Stomach (tissue), 9 donors: ENCODE data around the gene CPED1. TPM values are rescaled to one million over a fixed set of nuclear protein-coding genes. Genes with fewer than 3 reads are reported as not detected.

Experiments used
- DNase-seq, 2 donors: peaks; one replicate each; pipeline versions ENCODE4 v3.0.0 to v3.0.0-alpha.2; 2013 to 2019
- H3K27ac ChIP-seq, 5 donors: fragments of 200-600 bp in 4 of 5; sonication (generic) in 4 of 5; one replicate each; pipeline ENCODE4 v1.5.1; 2013 to 2019; ENCODE audit warnings: mild to moderate bottlenecking in 1 of 5, moderate library complexity in 1 of 5
- H3K27me3 ChIP-seq, 3 donors: fragments of 200-600 bp; sonication (generic); one replicate each; pipeline ENCODE4 v1.5.1; 2017 to 2019; ENCODE audit warnings: mixed run types in 1 of 3
- H3K36me3 ChIP-seq, 4 donors: fragments of 200-600 bp; sonication (generic); 1 replicate in 3 of 4; 2 replicates in 1 of 4; pipeline ENCODE4 v1.5.1; 2016 to 2019
- H3K4me1 ChIP-seq, 4 donors: fragments of 200-600 bp; sonication (generic); one replicate each; pipeline ENCODE4 v1.5.1; 2016 to 2019
- H3K4me3 ChIP-seq, 4 donors: fragments of 200-600 bp; sonication (generic) in 3 of 4; one replicate each; pipeline ENCODE4 v1.5.1; 2016 to 2019; ENCODE audit warnings: mild to moderate bottlenecking in 1 of 4
- H3K9me3 ChIP-seq, 4 donors: fragments of 200-600 bp; sonication (generic); one replicate each; pipeline ENCODE4 v1.5.1; 2016 to 2019
- EP300 ChIP-seq: sonication (generic); formaldehyde crosslinking; IDR thresholded peaks from one replicate; pipeline ENCODE4 v1.6.1; 2017; ENCODE audit warnings: antibody characterized with exemption
- POLR2A ChIP-seq, 4 donors: fragments of 450-650 bp; IDR thresholded peaks; one replicate each; pipeline ENCODE4 v1.6.1; 2016; ENCODE audit warnings: antibody characterized with exemption in 4 of 4, control low read depth in 2 of 4, mild to moderate bottlenecking in 1 of 4, moderate library complexity in 1 of 4
- POLR2AphosphoS5 ChIP-seq, 3 donors: sonication (generic); formaldehyde crosslinking; IDR thresholded peaks; one replicate each; pipeline ENCODE4 v1.6.1; 2016; ENCODE audit warnings: antibody characterized with exemption in 3 of 3
- WGBS, 5 donors: extraction: QIAGEN DNeasy Blood & Tissue Kit in 3 of 5; methylation state at CpG; one replicate each; pipeline versions ENCODE4 v1.1.5 to v1.1.7; 2013 to 2018; 5-methylcytosine and 5-hydroxymethylcytosine counted together
- intact Hi-C: fragments of 100-400 bp; cut with DNase I; formaldehyde crosslinking; loops from one replicate; pipeline ENCODE4 v1.15.1; 2023; ENCODE audit warnings: low total_unique reads
- polyA plus RNA-seq, 3 donors: library from polyadenylated mRNA; stranded (reverse); fragments of 200-250 nt; gene quantifications; one replicate each; pipeline ENCODE4 v1.2.3, GENCODE V29; 2013
- total RNA-seq, 5 donors: library from RNA; depleted of rRNA; stranded (reverse); fragments of >200 nt; gene quantifications; one replicate each; pipeline versions ENCODE4 v1.1.0 to v1.2.3, GENCODE V29; 2014 to 2016
- TF ChIP-seq, protein P1 (sequence below), 7 experiments: fragments of 450-650 bp in 4 of 7; fragments of 200-600 bp in 3 of 7; sonication (generic) in 3 of 7; IDR thresholded peaks; one replicate each; pipeline ENCODE4 v1.5.1; 2016 to 2019; ENCODE audit warnings: antibody characterized with exemption in 7 of 7, control low read depth in 2 of 7, mild to moderate bottlenecking in 1 of 7
- donor health status: healthy with polysubstance abuse.
- donor health status: Bipolar disorder and iron deficiency.
- donor health status: healthy.

CPED1 gene
- total and polyA plus RNA-seq, 8 donors, result 3.0 to 58.7 (median 15.9) TPM

DNA sequence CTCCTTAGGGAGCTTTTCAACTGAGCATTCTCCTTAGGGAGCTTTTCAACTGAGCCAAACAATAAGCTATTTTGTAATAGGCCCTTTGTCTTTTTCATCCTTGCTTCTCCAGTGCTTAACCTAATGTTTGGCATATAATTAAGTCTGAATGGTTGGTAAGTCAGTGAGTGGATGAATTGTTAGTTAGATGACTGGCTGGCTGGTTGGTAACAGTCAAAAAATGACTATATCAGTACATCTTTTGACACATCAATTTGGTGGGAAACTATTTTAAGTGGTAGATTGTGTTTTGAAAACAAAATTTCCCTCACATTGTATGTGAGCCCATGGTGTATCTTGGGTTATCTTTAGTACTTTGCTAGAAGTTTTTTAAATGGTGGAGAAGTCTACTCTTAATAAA lies 21.6 kb upstream of the CPED1 start:
- TF ChIP-seq EP300 (no peak), POLR2A (IDR thresholded peaks at IDR 0.05) (no peak), POLR2AphosphoS5 (IDR thresholded peaks at IDR 0.05) (no peak)
- TF ChIP-seq, protein P1, sequence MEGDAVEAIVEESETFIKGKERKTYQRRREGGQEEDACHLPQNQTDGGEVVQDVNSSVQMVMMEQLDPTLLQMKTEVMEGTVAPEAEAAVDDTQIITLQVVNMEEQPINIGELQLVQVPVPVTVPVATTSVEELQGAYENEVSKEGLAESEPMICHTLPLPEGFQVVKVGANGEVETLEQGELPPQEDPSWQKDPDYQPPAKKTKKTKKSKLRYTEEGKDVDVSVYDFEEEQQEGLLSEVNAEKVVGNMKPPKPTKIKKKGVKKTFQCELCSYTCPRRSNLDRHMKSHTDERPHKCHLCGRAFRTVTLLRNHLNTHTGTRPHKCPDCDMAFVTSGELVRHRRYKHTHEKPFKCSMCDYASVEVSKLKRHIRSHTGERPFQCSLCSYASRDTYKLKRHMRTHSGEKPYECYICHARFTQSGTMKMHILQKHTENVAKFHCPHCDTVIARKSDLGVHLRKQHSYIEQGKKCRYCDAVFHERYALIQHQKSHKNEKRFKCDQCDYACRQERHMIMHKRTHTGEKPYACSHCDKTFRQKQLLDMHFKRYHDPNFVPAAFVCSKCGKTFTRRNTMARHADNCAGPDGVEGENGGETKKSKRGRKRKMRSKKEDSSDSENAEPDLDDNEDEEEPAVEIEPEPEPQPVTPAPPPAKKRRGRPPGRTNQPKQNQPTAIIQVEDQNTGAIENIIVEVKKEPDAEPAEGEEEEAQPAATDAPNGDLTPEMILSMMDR (IDR thresholded peaks at IDR 0.05), result no peak
- Histone ChIP-seq H3K27me3 (no peaks in the 10 kb centered on the region), H3K27ac (no peak overlapping the region), H3K36me3 (peaks cover 22 to 73% (median 72%) of the 10 kb centered on the region in 4 donors), H3K4me1 (peaks cover 0 to 4% (median under 1%) of the 10 kb centered on the region in 4 donors), H3K9me3 (no peaks in the 10 kb centered on the region), H3K4me3 (no peak overlapping the region)
- DNase-seq, result no peak
- intact Hi-C loops, result no loop called here

- intact Hi-C loops, result no loop called here
- TF ChIP-seq POLR2AphosphoS5 (IDR thresholded peaks at IDR 0.05) (no peak), EP300 (no peak), POLR2A (IDR thresholded peaks at IDR 0.05) (no peak)
- TF ChIP-seq, protein P1 (IDR thresholded peaks at IDR 0.05), result no peak
- Histone ChIP-seq H3K9me3 (no peaks in the 10 kb centered on the region), H3K4me3 (no peak overlapping the region), H3K27me3 (no peaks in the 10 kb centered on the region), H3K4me1 (no peaks in the 10 kb centered on the region), H3K27ac (no peak overlapping the region), H3K36me3 (peaks cover 24 to 86% (median 83%) of the 10 kb centered on the region in 4 donors)
- 83 to 100% (median 88%) methylated on average over 1 of the region's 1 CpG for WGBS, 5 donors
- DNase-seq, result no peak
These were observed 14.7 kb upstream of the CPED1 start for GRCh38 chr7:120973849-120974248.

DNA sequence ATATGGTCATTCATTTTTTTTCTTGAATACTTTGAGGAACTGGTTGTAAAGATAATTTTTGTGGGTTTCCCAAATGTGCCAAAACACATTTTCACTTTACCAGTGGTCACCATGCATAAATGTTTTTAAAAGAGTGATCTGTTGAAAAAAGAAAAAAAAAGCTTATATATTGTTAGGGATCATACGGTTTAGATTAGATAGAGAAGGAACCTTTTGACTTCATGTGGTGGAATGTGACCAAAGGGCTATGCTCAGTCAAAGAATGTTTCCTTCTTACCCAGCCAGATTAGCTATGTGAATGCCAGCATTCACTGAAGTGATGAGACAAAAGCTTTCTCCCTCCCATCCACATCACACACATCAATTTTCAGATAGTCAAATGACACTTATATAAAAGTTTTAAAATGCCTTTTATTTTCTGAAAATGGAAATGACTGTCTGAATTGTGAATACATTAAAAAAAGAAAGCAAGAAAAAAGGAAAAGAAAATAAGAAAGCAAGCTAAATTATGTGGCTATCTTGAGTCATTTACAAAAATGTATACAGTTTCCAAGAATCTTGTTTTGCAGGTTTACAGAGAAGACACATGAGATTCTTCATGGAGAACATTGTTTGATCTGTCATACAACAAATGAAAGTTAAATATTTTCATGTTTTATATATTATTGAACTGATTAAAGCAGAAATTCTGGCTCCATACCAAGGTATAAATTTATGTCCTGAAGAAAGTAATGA lies 8.6 kb upstream of the CPED1 start:
- no peaks in the 10 kb centered on the region for H3K9me3 ChIP-seq
- no peaks in the 10 kb centered on the region for H3K4me1 ChIP-seq
- H3K4me3 ChIP-seq, result no peak overlapping the region
- peaks cover 4 to 25% (median 22%) of the 10 kb centered on the region in 4 donors for H3K36me3 ChIP-seq
- no peaks in the 10 kb centered on the region for H3K27me3 ChIP-seq
- DNase-seq, result no peak
- intact Hi-C loops, result loop anchor here (10.0 kb wide), 1 partner anchor 135 kb away; no protein-coding TSS in a partner anchor
- no peak overlapping the region for H3K27ac ChIP-seq
- 4 to 16% (median 9%) methylated on average over 1 of the region's 1 CpG for WGBS, 5 donors
- TF ChIP-seq POLR2AphosphoS5 (IDR thresholded peaks at IDR 0.05), result no peak
- TF ChIP-seq, protein P1 (IDR thresholded peaks at IDR 0.05), result no peak
- TF ChIP-seq POLR2A (IDR thresholded peaks at IDR 0.05), result no peak
- no peak for TF ChIP-seq EP300

DNA sequence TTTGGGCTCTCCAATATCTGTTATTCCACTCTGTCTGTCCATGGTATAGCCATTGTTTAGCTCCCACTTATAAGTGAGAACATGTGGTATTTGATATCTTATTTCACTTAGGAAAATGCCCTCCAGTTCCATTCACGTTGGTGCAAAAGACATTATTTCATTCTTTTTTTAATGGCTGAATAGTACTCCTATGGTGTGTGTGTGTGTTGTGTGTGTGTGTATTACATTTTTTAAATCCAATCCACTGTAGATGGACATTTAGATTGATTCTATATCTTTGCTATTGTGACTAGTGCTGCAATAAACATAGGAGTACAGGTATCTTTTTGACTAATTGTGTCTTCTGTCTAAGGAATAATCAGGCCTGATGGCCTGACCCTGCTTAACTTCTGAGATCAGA lies 7.4 kb upstream of the CPED1 start:
- Histone ChIP-seq H3K36me3 (peaks cover 0 to 13% (median 11%) of the 10 kb centered on the region in 4 donors), H3K9me3 (no peaks in the 10 kb centered on the region), H3K4me1 (no peaks in the 10 kb centered on the region), H3K27ac (no peak overlapping the region), H3K4me3 (no peak overlapping the region), H3K27me3 (no peaks in the 10 kb centered on the region)
- WGBS, 5 donors, result 64 to 93% (median 89%) methylated on average over 1 of the region's 1 CpG
- intact Hi-C loops, result loop anchor here (10.0 kb wide), 1 partner anchor 134 kb away; no protein-coding TSS in a partner anchor
- no peak for TF ChIP-seq EP300
- TF ChIP-seq POLR2AphosphoS5 (IDR thresholded peaks at IDR 0.05), result no peak
- TF ChIP-seq, protein P1 (IDR thresholded peaks at IDR 0.05), result no peak
- no peak for DNase-seq
